Stimulated activated CD8-positive, alpha-beta memory T cell treated with anti-CD3 and anti-CD28 coated beads, Interleukin-4, amount 100 ng/mL, for 24 hours (primary cell): ENCODE data around the gene PDE2A.

ENCODE experiments used
- DNase-seq: peaks from one replicate; pipeline ENCODE4 v3.0.0-alpha.2; 2020; ENCODE audit warnings: low read depth

The PDE2A gene

DNA sequence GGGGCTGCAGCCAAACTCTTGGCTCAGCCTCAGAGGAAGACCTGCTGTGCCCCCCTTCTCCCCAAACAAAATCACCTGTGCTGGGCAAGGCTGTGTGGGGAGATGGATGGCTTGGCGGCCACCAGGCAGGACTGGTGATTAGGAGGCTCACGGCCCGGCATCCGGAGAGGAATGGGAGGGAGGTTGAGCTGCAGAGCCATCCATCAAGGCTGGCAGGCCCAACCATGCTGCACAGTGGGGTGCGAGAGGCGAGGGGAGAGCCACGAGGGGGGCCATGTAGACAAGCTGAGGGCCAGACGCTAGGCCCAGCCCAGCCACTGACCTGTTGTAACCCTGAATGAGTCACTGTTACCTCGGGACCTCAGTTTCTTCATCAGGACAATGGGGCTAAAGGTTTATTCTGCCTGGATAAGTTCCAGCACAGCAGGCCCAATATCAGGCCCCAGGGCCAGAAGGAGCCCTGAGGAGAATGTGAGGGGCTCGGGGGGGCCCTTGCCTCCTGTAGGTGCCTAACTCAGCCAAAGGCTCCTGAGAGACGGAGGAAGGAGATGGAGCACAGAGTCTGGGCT is 18.2 kb downstream of the PDE2A start:
- no peak for DNase-seq

DNA sequence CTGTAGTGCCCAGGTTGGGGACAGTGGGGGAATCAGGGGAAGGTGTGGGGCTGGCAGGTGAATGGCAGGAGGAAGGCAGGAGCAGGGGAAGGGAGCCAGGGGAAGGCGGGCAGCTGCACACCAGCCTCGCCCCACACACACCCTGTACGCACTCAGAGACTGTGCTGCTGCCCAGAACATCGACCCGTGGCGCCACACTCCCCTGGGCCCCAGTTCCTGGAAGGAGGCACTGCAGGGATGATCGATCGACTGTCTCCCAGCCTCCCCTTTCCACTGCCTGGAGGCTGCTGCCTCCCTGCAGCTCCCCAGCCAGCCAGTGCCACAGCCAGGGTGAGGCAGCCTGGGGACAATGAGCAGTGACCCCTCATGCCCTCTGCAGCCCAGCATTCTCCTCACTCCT is 19.2 kb downstream of the PDE2A start:
- no peak for DNase-seq

GRCh38 chr11:72653649-72654048 is 20.6 kb downstream of the PDE2A start:
- no peak for DNase-seq

DNA sequence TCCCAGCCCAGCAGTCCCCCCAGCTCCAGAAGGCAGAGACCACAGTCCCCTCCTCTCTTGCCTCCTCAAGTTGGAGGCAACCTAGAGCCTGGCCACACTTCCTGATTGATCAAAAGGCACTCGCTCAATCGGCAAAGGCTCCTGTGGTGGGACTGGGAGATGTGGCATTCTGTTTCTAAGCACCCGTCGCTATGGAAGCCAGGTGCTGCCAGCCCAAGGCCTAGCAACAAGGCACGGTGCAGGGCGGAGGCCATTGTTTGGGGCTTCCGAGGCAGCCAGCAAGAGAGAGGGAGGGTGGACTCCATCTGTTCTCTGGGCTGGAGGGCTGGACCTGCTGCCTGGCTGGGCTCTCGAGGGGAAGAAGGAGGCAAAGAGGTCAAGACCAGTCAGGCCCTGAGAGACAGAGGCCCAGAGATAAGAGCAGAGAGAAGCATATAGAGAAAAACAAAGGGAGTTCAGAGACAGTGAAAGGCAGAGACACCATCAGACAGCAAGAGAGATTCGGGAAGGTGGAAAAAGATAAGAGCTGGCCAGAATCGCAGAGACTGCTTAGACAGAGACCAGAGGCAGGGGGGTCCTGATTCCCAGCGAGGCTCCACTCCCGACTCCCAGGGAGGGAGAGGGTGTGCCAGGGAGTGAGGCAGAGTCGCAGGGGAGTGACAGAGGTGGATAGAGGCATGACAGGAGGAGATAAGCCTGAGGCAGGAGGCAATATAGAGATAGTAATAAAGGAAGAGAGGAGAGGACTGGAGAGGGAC is 21.2 kb downstream of the PDE2A start:
- no peak for DNase-seq

- no peak for DNase-seq
Observed at GRCh38 chr11:72652133-72652532, 22.1 kb downstream of the PDE2A start.

DNA sequence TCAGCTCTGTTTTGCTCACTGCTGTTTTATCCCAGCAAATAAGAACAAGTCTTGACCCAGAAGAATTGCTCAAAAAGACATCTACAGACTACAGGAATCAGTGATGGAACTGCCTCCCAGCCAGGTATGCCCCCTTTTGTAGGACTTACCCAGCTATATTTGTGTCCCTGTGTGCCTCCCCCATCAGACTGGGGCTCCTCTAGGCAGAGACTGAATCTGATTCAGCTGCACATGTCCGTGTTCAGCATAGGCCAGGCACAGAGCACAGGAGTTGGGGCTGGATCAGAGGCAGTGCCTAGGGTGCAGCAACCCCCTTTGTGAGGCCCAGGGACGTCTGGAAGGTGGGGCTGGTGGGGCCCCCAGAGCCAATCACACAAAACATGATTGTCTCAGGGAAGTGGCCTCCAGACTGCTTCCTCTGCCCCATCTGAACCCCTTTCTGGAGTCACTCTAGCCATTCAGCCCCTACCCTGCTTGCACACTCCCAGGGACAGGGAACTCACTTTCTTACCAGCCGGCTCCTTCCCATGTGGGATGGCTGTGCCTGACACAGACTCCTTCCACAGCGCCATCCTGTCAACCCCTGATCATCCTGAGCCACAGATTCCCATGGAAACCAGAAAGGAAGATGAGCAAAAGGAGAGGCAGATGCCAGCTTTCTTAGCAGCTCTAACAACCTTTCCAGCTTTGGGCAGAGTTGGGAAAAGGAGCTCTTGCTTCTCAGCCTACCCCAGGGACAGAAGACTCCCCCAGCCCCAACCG is 24.8 kb downstream of the PDE2A start:
- DNase-seq = no peak

DNA sequence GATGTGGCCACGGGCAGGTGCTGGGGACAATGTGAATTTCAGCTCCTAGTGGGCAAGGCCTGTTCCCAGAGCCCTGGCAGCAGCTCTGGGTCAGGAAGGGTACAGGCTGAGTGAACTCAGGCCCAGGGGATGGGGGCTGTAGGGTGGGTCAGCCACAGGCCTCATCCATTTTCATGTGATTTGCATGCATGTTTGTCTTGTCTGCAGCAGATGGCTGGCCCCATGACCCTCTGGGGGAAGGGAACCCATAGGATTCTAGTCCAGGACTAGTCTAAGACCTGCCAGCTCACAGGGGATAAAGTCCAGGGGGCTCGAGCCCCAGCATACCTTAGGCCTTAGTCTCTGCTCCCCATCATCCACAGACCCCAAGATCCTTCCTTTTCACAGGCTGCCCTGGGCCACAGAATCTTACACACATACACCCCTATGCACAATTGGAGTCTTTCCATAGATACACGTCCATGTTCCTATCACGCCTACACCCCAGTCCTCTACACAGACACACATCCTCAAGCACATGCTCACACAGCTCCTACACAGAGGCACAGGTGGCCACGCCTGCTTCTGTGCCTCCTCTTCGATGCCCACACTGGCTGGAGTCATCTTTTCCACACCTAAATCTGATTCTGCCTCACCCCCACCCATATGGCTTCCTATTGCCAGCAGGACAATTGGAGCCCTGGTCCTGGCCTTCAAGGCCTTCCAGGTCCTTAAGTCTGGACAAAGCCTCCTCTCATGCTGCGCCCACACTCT is 25.7 kb downstream of the PDE2A start:
- DNase-seq = no peak

GRCh38 chr11:72647882-72648281 is 26.3 kb downstream of the PDE2A start:
- no peak for DNase-seq

GRCh38 chr11:72646472-72646871 is 27.8 kb downstream of the PDE2A start:
- DNase-seq = no peak

DNA sequence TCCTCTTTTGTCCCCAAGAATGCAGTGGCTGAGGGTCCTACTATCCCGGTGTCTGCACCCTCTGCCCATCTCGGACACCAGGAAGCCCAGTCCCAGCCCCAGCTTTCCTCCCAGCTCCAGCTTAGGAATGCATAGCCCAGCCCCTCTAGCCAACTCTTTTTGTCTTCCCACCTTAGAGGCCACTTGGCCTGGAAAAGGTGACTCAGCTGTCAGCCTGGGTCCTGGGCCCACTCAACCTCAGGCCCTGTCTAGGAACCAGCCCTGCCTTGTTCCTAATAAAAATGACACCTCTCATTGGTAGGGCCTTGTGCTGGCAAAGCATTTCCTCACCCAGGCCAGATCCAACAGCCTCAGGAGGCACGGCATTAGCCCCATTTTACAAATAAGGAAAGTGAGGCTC is 28.2 kb downstream of the PDE2A start:
- no peak for DNase-seq

- no peak for DNase-seq
Observed at GRCh38 chr11:72643547-72643946, 30.7 kb downstream of the PDE2A start.

DNA sequence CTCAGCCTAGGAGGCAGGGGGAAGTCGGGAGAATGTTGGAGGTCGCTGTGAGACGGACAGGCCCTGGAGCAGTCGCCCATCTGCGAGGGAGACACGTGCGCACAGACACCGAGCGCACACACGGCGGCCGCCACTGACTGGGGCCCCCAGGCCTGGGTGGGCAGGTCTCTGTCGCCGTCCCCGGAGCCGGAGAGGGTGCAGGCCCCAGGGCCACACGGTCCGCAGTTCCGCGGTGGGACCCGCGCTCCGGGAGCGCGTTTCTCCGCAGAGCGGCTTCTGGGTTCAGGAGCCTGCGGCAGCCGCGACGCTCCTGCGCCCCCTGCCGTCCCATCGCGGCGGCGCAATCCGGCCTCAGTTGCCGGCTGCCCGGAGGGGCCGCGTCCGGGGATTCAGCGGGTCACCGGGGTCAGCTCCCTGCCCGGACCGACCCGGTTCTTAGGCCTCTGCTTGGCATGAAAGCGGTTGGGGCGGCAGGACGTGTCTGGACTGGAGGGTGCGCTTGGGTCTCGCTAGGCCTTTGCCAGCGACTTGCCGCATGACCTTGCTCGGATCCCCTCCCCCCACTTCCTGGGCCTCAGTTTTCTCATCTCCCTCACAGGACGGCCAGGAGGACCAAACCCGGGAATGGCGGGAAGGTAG is 31.2 kb downstream of the PDE2A start:
- peak; percentile 51 for DNase-seq

DNA sequence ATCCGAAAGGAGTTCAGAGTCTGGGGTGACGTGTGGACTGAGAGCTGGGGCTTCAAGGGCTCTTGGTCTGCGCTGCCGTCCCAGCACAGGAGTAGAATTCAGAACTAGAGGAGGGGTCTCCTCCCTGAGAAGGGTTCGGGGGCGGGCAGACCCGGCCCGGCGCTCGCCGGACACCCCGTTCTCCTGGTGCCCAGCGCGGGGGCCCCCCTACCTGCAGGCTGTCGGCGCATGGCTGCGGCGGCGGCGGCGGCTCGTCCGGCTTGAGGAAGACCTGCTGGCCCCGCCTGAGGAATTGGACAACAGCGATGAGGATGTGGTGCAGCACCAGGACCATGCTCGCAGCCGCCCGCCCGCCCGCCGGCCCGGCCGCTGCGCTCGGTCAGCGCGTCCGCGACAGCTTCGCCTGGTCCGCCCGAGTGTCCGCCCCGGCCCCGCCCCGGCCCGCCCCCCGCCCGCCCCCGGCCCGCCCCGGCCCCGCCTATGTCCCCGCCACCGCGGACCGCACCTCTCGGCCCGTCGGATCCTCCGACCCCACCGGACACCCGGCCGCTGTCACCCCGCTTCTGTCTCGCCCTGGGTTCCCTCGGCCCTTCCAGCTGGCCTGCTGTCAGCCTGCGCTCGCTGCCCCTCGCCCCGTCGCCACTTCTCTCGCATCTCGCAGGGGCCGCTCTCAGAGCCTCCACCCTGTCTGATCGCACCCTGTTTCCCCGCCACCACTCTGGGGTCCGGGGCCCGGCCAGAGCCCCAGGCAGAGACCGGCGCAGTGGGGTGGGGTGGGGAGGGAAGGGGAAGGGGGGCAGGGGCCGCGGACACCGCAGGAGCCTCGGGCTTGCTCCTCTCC is 32.0 kb downstream of the PDE2A start:
- no peak for DNase-seq

DNA sequence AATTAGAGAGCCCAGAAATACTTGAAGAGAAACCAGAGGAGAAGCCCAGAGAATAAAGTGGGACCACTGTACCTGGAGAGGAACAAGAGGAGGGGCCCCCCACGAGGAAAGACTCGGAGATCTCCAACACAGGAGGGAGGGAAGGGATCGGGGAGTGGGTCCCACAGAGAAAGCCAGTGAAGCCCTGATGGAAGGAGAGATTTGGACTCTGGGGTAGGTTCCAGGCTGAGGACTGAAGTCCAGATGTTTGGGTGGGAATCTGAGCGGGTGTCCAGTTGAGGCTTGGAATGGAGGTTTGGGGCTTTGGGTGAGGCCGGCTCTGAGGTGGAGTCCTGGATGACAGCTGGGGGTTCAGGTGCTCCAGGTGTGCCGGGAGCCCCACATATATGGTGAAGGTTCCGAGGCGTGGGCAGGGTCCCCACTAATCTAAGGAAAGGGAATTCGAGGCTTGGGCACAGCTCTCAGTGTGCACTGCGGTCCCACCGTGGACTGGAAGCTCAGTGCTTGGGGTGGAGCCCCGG is 32.6 kb downstream of the PDE2A start:
- DNase-seq = no peak

- DNase-seq = no peak
Observed at GRCh38 chr11:72639502-72640375, 34.5 kb downstream of the PDE2A start.

DNA sequence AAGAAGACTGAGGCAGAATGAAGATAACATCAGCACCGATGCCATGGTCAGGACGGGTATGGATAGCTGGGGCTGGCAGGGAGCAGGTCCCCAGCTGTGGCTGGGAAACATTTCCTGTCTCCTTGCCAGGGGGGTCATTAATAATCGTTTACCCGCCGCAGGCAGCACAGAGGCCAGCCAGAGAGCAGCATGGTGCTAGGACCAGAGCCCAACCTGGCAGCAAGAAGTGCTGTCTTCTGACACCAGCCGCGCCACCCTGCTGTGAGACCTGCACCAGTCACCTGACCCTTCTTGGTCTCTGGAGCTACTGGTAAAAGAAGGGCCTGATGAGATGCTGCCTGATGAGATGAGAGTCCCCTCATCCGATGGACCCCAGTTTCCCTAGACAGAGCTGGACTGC is 36.3 kb downstream of the PDE2A start:
- no peak for DNase-seq

DNA sequence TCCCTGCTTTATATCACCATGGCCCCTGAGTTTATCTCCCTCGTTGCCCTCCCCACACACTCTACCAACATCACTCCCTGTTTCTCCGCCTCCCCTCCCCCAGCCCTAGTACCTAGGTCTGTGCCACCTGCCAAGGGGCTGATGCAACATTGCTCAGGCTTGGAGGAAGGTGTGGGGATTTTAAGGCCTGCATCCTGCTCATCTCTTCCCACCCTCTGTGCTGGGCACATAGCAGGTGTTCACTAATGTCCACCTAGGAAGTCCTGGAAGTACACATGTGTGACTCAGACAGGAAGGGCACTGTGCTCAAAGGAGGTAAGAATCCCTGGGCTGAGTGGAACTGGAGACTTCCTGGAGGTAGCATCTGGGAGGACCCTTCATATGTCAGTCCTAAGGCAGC is 37.0 kb downstream of the PDE2A start:
- no peak for DNase-seq

DNA sequence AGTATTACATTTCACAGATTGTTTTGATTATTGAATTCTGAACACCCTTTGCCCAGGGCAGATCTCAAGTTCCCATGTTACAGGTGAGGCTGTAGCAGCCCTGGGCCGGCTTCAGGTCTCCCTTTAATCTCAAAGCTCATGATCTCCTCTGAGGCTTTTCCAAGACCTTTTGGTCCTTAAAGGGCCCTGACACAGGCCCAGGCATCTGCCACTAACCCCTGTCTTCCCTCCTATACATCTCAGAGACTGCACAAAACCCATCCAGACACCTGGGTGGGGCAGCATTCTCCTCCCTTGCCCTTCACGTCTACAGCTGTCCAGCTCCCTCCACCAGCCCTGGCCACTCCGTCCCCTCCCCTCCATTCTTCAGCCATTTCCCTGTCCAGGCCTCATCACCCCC is 37.8 kb downstream of the PDE2A start:
- no peak for DNase-seq

DNA sequence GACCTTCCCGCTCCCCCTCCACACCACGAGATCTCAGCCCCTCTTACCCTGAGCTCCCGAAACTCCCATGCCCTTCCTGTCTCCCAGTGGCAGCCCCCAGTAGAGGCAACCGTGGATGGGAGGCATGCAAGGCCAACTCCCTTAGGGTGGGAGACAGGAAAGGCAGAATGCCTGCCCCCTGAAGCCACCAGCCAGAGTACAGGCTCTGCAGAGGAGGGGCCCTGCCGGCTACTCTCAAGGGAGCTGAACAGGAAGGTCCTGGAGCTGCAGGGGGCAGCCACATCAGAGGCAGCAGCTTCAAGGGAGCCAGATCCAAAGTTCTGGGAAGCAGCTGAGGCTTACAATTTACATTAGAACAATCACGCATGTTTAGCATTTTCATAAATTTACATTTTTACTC is 38.3 kb downstream of the PDE2A start:
- no peak for DNase-seq
